KBM-7 (cell line): ENCODE data around the gene CSRP1.
"Not testable (repeated sequence)": the region's sequence is repeated elsewhere in the genome, so short reads cannot be mapped to it uniquely, and the experiment has no call there.

Source experiments
- DNase-seq: peaks from one replicate; pipeline ENCODE4 v3.0.0-alpha.2; 2015
- in situ Hi-C: fragments of 300-500 bp; cut with MboI; formaldehyde crosslinking; loops from 2 replicates; pipeline ENCODE4 v1.14.3; 2020; ENCODE audit warnings: low sequenced_read_pairs, low pct_unique_long_range_greater_than_20kb, mixed read lengths

Gene CSRP1

DNA sequence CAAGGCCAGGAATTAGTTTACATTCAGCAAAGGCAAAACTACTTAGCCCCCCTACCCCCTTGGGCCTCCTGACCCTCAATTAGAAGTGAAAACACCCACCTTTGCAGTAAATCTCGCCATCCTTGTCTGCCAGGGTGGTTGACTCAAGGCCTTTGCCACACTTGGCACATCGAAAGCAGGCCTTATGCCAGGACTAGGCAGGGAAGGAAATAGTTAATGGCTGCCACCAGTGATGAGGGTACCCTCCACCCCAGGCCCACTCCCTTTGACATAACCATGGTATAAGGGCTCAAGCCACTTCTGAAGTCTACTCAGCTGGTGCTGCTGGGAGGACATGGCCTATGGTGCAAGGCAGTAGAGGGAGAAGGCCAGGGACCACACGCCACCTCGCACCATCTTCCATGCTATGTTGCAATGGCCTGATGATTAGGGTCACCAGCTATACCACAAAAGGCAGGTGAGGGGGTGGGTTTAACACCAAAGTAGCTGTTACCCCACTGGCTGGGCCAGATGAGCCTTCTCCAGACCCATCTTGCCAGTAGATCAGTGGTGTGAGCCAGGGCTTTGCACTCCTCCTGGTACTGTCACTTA is 21.6 kb downstream of the CSRP1 start:
- in situ Hi-C loops: no loop called here
- DNase-seq: no peak

GRCh38 chr1:201483373-201483949 is 23.5 kb downstream of the CSRP1 start:
- DNase-seq: no peak
- in situ Hi-C loops: no loop called here

GRCh38 chr1:201482755-201483154 is 24.2 kb downstream of the CSRP1 start:
- in situ Hi-C loops: no loop called here
- no peak for DNase-seq

- in situ Hi-C loops: no loop called here
- DNase-seq: peak; percentile 87
These were observed 25.0 kb downstream of the CSRP1 start for GRCh38 chr1:201481761-201482493.

GRCh38 chr1:201481004-201481380 is 25.9 kb downstream of the CSRP1 start:
- DNase-seq: no peak
- in situ Hi-C loops: no loop called here

- in situ Hi-C loops: no loop called here
- DNase-seq: peak; percentile 84
These were observed 26.5 kb downstream of the CSRP1 start for GRCh38 chr1:201480231-201481003.

DNA sequence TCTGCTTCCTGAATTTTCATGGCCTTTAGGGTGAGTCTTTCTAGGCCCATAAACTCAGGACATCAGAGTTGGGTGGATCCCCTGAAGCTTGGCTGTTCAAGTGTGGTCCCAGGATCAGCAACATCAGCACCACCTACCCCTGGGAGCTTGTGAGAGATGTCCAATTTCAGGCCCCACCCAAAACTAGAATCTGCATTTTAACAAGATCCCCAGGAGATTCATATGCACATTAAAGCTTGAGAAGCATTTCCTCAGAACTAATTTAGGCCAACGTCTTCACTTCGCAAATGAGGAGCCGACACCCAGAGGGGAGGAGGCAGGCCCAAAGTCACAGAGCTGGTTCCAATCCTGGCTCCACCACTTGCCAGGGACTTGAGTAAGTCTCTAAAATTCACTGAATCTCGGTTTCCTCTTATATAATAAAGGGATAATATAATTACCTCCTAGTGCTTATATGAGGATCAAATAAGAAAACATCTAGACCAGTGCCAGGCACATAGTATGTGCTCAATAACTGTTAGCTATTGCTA is 27.7 kb downstream of the CSRP1 start:
- no peak for DNase-seq
- in situ Hi-C loops: no loop called here

DNA sequence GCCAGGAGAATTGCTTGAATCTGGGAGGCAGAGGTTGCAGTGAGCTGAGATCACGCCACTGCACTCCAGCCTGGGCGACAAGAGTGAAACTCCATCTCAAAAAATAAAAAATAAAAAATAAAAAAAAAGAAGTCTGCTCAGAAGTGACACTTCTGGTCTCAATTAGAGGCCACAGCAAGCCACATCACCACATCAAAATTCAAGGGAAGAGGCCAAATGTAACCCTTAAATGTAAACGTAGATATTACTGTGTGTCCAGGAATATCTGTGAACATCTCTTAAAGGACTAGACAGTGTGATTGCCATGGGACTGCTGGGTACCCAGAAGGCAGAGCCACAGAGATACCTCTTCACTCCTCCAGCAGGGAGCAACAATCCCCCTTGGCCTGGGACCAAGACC is 28.3 kb downstream of the CSRP1 start:
- in situ Hi-C loops, DNase-seq: not testable (repeated sequence)

- in situ Hi-C loops: no loop called here
- no peak for DNase-seq
These were observed 30.1 kb downstream of the CSRP1 start for GRCh38 chr1:201476670-201477344.

DNA sequence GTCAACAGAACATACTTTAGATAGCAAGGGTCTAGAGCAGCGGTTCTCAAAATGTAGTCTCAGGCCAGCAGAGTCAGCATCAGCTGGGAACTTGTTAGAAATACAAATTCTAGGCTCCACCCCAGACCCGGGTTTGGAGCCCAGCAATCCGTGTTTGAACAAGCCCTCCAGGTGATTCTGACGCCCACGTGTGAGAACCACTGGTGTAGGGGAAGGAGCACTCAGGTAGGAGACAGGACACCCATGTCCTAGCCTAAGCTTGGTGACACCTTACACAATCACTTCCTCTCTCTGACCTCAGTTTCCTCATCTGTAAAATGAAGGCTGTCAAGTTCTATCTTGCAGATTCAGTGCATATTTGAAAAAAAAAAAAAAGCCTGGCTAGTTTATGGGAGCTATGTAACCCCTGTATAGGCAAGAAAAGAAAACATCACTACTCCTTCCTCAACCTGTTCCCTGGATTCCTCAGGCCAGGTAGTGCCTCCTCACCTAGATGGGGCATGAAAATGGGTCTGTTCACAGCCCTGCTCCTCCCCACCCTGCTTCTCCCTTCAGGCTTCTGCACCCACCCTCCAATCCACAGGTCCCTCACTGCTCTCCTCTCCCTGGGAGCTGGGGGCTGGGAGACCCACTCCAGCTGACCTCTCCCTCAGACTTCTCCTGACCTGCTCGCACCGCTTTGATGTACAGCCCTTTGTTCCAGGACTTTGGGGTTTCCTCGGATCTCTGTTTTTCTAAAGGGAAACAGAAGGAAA is 30.8 kb downstream of the CSRP1 start:
- DNase-seq: no peak
- in situ Hi-C loops: no loop called here

- DNase-seq: no peak
- in situ Hi-C loops: no loop called here
These were observed 31.8 kb downstream of the CSRP1 start for GRCh38 chr1:201475130-201475529.

- in situ Hi-C loops: no loop called here
- DNase-seq: no peak
These were observed 33.6 kb downstream of the CSRP1 start for GRCh38 chr1:201473296-201473695.

DNA sequence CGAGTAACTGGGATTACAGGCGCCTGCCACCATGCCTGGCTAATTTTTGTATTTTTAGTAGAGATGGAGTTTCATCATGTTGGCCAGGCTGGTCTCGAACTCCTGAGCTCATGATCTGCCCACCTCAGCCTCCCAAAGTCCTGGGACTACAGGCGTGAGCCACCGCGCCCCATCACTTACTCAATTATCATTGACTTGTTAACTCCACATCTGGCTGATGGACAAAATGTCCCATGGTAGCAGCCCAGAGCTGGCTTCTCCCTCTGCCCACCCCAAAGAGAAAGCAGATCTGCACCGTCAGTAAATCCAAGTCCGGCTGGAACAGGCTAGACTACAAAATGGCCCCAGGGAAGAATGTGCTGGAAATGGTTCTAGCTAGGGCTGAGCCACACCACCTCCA is 34.6 kb downstream of the CSRP1 start:
- in situ Hi-C loops, DNase-seq: not testable (repeated sequence)

DNA sequence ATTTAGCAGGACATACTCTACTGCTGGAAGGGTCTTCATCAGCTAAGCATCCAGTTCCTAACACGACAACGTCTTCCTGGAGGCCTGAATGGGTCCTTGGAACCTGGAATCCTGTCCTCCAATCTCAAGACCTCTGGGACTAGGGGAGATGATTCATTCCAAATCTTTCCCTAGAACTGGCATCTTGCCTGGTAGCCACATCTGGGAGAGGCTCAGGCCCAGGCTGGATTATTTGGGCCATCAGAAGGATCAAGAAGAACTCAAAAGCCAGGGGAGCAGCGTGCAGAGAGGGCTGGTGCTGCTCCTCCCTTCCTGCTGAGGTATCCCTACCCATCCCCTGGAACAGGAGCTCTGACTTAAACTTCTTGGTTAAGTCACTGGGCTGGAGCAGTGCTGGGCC is 35.2 kb downstream of the CSRP1 start:
- in situ Hi-C loops: no loop called here
- no peak for DNase-seq

GRCh38 chr1:201470581-201470980 is 36.3 kb downstream of the CSRP1 start:
- no peak for DNase-seq
- in situ Hi-C loops: no loop called here

- in situ Hi-C loops: no loop called here
- no peak for DNase-seq
These were observed 37.3 kb downstream of the CSRP1 start for GRCh38 chr1:201469645-201470074.

DNA sequence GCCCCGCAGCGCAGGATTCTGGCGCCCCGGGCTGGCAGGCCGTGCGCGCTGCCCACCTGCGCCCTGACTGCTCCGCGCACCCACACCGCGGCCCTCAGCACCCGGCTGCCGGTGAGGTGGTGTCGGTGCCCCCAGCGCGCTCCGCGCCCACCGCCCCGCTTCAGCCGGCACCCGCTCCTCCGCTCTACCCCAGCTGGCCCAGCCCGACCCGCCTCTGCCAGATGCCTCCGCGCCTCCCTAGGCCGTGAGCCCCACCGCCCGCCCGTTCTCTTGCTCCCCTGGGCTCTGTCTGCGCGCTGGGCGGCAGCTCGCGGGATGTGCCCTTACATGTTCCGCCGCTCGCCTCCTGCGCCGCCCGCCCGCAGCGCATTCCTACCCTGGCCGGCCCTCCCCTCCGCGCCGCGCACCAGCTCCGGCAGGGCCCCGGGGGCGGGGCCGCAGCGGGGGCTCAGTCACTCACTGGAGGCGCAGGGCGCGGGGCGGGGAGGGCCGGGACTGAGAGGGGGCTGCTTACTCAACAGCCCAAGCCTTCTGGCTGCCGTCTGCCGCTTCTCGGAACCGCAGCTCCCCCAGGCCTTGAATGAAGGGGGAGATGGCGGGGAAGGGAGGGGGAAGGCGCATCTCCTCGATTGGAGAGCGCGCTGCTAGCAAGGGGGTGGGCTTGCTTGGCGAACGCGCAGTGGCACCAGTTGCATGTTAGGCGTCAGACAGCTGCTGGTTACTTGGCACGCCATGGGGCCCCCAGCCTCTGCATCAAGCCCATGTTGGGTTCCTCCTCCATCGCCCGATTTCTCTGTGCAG is 37.9 kb downstream of the CSRP1 start, which contains the start of gene PHLDA3:
TSS of gene PHLDA3 (minus strand) at position 345 of the 801 bp plus-strand sequence. CDS start 402 bp downstream, outside the sequence.
- DNase-seq: peak; percentile 91
- in situ Hi-C loops: no loop called here

DNA sequence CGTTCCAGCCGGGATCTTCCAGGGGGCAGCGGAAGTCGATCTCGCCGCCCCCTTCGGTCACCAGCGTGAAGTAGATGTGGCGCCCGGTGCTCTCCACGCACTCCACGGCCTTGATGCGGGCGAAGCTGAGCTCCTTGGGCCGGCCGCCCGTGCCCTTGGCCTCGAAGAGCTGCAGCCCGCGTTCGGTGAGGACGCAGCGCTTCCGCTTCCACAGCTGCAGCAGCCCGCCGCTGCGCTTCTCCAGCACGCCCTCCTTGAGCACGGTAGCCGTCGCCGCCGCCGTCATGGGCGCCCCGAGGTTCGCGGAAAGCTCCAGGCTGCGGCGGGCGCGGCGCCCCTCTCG is 38.5 kb downstream of the CSRP1 start:
- in situ Hi-C loops: no loop called here
- no peak for DNase-seq
